Left cardiac atrium (tissue), 4 donors: ENCODE results near the gene PLXNB2. TPM values are rescaled to one million over a fixed set of nuclear protein-coding genes. Genes with fewer than 3 reads are reported as not detected.
"Not testable (repeated sequence)": the region's sequence is repeated elsewhere in the genome, so short reads cannot be mapped to it uniquely, and the experiment has no call there.

Experiments
- ATAC-seq, 2 donors: fragments of 200-7000 bp; cut with Tn5 transposase; one replicate each; pipeline ENCODE4 v1.9.1; 2020; ENCODE audit warnings: mild to moderate bottlenecking in 2 of 2, moderate library complexity in 2 of 2
- DNase-seq: peaks from one replicate; pipeline ENCODE4 v3.0.0-alpha.2; 2020
- intact Hi-C, 2 donors: fragments of 100-400 bp; cut with DNase I; formaldehyde crosslinking; loops; one replicate each; pipeline versions ENCODE4 v1.14.1 to v1.15.1; 2022 to 2023
- long read RNA-seq: library from polyadenylated mRNA; unstranded; transcript quantifications from one replicate; pipeline ENCODE4 v2.0.0, GENCODE V29; 2021
- total RNA-seq, 2 donors: library from RNA; stranded (reverse); fragmentation: NEBNext Ultra II Directional; extraction: Animal tissue kit (Norgen Biotek cat#: 25700); gene quantifications; one replicate each; pipeline ENCODE4 v1.2.1, GENCODE V29; 2021
- donor health status: DM: no; HTN: yes; CAD: no.
- donor health status: DM: no; HTN: yes; CAD: no; lungs with severe emphysema.
- donor health status: DM: yes; HTN: yes; CAD: no.
- donor health status: Dilated cardiomyopathy.

The PLXNB2 gene
- total RNA-seq = 10 to 100 TPM; 76.2 to 91.5 TPM
- long read RNA-seq, full-length matches to known transcripts = 2 of 62 reads
- long read RNA-seq, partial matches to known transcripts = 54 of 62 reads
- long read RNA-seq, other reads (novel, unspliced or antisense) = 6 of 62 reads

- ATAC-seq = peak; percentile 45 to 68
- peak; percentile 87 for DNase-seq
- intact Hi-C loops = no loop called here
Observed at GRCh38 chr22:50306753-50307749, at the start of gene PLXNB2. Gene PLXNB2, minus strand, starts transcription at chr22:50307646. Its CDS starts 17,062 bp downstream, at chr22:50290584.

GRCh38 chr22:50357222-50357621, 49.8 kb upstream of the PLXNB2 start:
- intact Hi-C loops = no loop called here
- ATAC-seq (no peak), DNase-seq (no peak)

- DNase-seq (no peak), ATAC-seq (no peak)
- intact Hi-C loops = no loop called here
Observed at GRCh38 chr22:50356186-50356585, 48.7 kb upstream of the PLXNB2 start.

GRCh38 chr22:50348058-50348457, 40.6 kb upstream of the PLXNB2 start:
- DNase-seq = no peak
- no peak for ATAC-seq
- intact Hi-C loops = no loop called here

- intact Hi-C loops = no loop called here
- DNase-seq (no peak), ATAC-seq (no peak)
Observed at GRCh38 chr22:50347157-50347556, 39.7 kb upstream of the PLXNB2 start.

- intact Hi-C loops = no loop called here
Observed at GRCh38 chr22:50346470-50346869, 39.0 kb upstream of the PLXNB2 start.

GRCh38 chr22:50343541-50343935, 36.1 kb upstream of the PLXNB2 start:
- intact Hi-C loops = loop anchor here in 1 of 2 donors (5.0 kb wide), 2 partner anchors 66 to 91 kb away; partner anchors contain the start of gene HDAC10
- DNase-seq (no peak), ATAC-seq (peak in 1 of 2 donors; percentile 2)

More at GRCh38 chr22:50346470-50346869, 39.0 kb upstream of the PLXNB2 start:
- DNase-seq = no peak
- ATAC-seq = no peak

- DNase-seq = peak; percentile 87
- peak; percentile 96 to 97 for ATAC-seq
- intact Hi-C loops = loop anchor here in 1 of 2 donors (5.0 kb wide), 2 partner anchors 66 to 91 kb away; partner anchors contain the start of gene HDAC10
Observed at GRCh38 chr22:50342651-50343540, 35.5 kb upstream of the PLXNB2 start, which contains the start of gene PPP6R2. Gene PPP6R2, plus strand, starts transcription at chr22:50343327. Its CDS starts 50,582 bp downstream, at chr22:50393909.

GRCh38 chr22:50341977-50342650, 34.7 kb upstream of the PLXNB2 start:
- peak; percentile 91 for DNase-seq
- peak; percentile 87 to 89 for ATAC-seq
- intact Hi-C loops = loop anchor here in 1 of 2 donors (5.0 kb wide), 2 partner anchors 65 to 90 kb away; partner anchors contain the start of gene HDAC10

GRCh38 chr22:50339945-50340879, 32.8 kb upstream of the PLXNB2 start:
- DNase-seq (no peak), ATAC-seq (no peak)
- intact Hi-C loops = loop anchor here in 1 of 2 donors (5.0 kb wide), 2 partner anchors 63 to 88 kb away; partner anchors contain the start of gene HDAC10

GRCh38 chr22:50338860-50339462, 31.5 kb upstream of the PLXNB2 start:
- DNase-seq = no peak
- intact Hi-C loops = no loop called here

GRCh38 chr22:50338042-50338573, 30.7 kb upstream of the PLXNB2 start:
- DNase-seq (no peak), ATAC-seq (no peak)
- intact Hi-C loops = no loop called here

More at GRCh38 chr22:50338860-50339462, 31.5 kb upstream of the PLXNB2 start:
- no peak for ATAC-seq

- ATAC-seq (no peak), DNase-seq (no peak)
- intact Hi-C loops = no loop called here
Observed at GRCh38 chr22:50337262-50338041, 30.0 kb upstream of the PLXNB2 start.

- DNase-seq, ATAC-seq, intact Hi-C loops: not testable (repeated sequence)
Observed at GRCh38 chr22:50334433-50334832, 27.0 kb upstream of the PLXNB2 start.

- no peak for DNase-seq
- intact Hi-C loops = loop anchor here in 1 of 2 donors (5.0 kb wide), 1 partner anchor 52 kb away; no protein-coding TSS in a partner anchor
- ATAC-seq = no peak
Observed at GRCh38 chr22:50329236-50329635, 21.8 kb upstream of the PLXNB2 start.

- ATAC-seq (no peak), DNase-seq (no peak)
- intact Hi-C loops = loop anchor here in 1 of 2 donors (5.0 kb wide), 1 partner anchor 50 kb away; no protein-coding TSS in a partner anchor
Observed at GRCh38 chr22:50327711-50328019, 20.2 kb upstream of the PLXNB2 start.
